Amniotic epithelial cell (primary cell): ENCODE measurements around the gene TMEM25.
"Not testable (repeated sequence)": the region's sequence is repeated elsewhere in the genome, so short reads cannot be mapped to it uniquely, and the experiment has no call there.

Experiments used
- DNase-seq: peaks from one replicate; pipeline ENCODE4 v3.0.0-alpha.2; 2010; ENCODE audit warnings: low read depth

Gene TMEM25

DNA sequence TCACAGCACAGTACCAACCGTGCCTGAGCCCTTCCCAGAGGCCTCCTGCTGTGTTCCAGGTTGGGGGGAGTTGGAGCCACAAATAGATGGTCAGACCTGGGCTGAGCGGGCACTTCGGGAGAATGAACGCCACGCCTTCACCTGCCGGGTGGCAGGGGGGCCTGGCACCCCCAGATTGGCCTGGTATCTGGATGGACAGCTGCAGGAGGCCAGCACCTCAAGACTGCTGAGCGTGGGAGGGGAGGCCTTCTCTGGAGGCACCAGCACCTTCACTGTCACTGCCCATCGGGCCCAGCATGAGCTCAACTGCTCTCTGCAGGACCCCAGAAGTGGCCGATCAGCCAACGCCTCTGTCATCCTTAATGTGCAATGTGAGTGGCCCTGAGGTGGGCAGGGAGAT, 1.1 kb downstream of the TMEM25 start:
- DNase-seq: no peak

DNA sequence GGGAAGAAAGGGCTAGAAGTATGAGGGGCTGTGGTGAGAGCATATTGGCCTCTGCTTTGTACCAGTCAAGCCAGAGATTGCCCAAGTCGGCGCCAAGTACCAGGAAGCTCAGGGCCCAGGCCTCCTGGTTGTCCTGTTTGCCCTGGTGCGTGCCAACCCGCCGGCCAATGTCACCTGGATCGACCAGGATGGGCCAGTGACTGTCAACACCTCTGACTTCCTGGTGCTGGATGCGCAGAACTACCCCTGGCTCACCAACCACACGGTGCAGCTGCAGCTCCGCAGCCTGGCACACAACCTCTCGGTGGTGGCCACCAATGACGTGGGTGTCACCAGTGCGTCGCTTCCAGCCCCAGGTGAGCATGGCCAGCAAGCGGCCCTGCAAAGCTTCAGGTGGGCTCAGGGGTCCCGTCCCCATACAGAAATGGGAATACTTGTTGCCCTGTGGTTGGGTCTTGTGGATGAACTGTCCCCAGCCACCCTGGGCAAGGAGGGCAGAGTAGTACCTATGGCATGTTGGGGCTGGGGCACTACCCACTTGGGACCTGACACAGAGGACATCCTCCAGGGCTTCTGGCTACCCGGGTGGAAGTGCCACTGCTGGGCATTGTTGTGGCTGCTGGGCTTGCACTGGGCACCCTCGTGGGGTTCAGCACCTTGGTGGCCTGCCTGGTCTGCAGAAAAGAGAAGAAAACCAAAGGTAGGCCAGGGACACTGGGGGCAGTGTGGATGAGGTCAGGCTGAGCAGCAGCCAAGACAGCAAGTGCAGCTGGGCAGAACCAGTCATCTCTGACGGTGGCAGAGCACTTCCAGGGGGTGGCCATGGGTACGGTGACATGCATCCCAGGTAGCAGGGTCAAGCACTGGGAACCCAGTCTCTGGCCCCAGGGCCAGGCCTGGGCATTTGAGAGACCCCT, 2.1 kb downstream of the TMEM25 start:
- no peak for DNase-seq

DNA sequence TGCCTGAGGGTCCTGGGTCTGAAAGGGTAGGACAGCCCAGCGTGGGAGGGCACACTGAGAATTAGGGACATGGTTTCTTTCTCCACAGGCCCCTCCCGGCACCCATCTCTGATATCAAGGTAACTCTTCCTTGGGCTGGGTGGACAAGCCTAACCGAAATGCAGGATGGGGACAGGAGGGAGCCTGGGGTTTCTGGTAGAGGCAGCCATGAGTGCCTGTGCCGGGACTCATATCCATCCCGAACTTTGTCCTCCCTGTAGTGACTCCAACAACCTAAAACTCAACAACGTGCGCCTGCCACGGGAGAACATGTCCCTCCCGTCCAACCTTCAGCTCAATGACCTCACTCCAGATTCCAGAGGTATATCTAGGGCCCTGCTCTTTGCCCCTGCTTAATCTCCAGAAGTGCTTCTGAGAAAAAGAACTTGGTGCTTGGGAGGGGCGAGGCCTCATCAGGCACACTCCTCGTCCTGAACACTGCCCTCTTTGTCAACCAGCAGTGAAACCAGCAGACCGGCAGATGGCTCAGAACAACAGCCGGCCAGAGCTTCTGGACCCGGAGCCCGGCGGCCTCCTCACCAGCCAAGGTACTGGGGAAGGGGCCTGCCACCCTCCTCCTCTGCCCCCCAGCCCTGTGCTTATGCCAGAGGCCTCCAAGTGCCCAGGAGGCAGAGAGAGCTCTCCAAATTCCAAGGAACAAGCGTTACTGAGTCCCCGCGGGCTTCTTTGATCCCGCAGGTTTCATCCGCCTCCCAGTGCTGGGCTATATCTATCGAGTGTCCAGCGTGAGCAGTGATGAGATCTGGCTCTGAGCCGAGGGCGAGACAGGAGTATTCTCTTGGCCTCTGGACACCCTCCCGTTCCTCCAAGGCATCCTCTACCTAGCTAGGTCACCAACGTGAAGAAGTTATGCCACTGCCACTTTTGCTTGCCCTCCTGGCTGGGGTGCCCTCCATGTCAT, 3.1 kb downstream of the TMEM25 start:
- no peak for DNase-seq

DNA sequence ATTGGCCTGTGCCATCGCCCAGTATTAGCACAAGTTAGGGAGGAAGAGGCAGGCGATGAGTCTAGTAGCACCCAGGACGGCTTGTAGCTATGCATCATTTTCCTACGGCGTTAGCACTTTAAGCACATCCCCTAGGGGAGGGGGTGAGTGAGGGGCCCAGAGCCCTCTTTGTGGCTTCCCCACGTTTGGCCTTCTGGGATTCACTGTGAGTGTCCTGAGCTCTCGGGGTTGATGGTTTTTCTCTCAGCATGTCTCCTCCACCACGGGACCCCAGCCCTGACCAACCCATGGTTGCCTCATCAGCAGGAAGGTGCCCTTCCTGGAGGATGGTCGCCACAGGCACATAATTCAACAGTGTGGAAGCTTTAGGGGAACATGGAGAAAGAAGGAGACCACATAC, 4.3 kb downstream of the TMEM25 start:
- DNase-seq: no peak

DNA sequence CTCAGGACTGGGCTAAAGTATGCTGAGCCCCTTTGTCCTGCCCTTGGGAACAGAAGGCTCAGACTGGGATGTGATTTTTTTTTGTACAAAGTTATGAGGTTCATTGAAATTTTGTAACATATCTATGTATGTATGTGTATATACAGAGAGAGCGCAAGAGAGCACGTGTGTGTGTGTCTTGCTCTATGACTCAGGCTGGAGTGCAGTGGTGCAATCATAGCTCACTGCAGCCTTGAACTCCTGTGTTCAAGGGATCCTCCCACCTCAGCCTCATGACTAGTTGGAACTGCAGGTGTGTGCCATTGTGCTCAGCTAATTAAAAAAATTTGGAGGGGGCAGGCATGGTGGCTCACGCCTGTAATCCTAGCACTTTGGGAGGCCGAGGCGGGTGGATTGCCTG, 5.7 kb downstream of the TMEM25 start:
- DNase-seq: peak; percentile 61

DNA sequence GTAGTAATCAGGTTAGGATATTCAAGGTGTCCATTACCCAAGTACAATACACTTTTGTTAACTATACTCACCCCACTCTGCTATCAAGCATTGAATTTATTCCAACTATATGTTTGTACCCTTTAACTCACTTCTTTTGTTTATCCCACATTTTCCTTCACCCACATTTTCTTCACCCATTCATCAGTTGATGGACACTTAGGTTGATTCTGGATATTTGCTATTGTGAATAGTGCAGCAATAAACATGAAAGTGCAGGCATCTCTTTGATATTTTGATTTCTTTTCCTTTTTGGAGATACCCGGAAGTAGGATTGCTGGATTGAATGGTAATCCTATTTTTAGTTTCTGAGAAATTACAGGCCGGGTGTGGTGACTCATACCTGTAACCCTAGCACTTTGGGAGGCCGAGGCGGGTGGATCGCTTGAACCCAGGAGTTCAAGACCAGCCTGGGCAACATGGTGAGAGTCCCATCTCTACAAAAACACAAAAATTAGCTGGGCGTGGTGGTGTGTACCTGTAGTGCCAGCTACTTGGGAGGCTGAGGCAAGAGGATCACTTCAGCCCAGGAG, 6.5 kb downstream of the TMEM25 start:
- DNase-seq: no peak

DNA sequence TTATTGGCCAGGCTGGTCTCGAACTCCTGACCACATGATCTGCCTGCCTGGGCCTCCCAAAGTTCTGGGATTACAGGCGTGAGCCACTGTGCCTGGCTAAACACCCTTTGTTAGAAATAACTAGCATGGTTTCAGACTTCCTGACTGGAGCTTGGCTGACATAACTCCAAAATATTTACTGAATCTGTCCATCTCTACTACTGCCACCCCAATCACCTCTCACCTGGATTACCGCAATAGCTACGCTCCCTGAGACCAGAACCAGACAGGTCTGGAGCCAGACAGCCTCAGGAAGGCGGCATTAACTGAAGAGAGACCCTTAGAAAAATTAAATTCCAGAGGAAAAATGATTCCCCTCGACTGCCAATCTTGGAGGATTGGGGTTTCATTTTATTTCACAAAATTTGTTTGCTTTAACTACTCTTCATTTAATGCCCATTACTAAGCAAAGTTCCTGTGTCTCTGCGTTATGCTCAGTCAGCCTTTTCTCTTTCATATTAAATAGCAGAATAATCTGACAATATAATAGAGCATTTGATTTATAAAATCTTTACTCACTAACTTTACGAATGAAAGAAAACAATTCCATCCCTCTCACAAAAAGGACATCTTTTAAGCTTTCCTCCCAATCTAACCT, 13.1 kb downstream of the TMEM25 start:
- no peak for DNase-seq

DNA sequence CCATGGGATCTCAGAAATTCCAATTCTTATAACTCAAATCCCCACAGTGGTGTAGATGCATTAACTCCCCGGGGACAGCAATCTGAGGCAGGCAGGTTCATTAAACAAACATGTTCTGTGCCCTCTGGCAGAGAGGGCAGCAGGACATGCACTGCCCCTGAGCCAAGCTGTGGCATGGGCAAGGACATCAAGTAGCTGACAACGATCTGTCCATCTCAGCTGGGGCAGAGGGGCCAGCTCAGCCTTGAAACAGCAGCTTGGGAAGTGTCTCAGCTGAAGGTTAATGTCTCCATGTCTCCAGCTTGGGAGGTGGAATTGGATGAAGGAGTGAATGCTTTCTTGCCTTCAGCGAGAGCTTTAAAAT, 13.6 kb downstream of the TMEM25 start:
- DNase-seq: no peak

DNA sequence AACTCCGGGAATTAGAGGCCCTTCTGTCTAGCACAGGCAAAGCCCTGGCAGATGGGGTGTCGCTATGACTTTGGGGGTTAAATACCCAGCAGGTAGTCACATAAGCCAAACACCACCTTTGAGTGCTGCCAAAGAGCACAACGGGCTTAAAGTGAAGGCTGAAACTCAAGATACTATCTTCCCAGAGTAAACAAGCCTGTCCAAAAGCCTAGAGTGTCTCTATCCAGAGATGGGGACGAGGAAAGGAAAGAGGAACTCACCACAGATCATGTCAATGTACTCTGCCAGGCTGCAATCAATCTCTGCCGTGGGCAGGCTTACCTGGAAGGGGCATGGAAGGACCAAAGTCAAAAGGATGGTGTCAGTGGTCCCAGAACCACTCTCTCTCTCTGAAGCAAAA, 14.5 kb downstream of the TMEM25 start:
- DNase-seq: no peak

DNA sequence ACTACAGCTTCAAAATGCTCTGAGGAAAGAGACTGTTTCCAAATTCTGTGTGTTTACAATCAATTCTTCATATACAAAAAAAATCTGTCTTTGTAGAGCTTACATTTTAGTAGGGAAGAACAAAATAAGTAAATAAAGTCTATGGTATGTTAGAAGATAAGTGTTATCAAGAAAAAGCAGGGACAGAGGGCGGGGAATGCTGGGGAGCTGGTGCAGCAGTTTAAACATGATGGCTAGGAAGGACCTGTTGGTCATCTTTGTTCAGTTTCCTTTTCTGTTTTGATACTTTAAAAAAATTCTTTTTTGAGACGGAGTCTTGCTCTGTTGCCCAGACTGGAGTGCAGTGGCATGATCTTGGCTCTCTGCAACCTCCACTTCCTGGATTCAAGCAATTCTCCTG, 16.1 kb downstream of the TMEM25 start:
- DNase-seq: no peak

DNA sequence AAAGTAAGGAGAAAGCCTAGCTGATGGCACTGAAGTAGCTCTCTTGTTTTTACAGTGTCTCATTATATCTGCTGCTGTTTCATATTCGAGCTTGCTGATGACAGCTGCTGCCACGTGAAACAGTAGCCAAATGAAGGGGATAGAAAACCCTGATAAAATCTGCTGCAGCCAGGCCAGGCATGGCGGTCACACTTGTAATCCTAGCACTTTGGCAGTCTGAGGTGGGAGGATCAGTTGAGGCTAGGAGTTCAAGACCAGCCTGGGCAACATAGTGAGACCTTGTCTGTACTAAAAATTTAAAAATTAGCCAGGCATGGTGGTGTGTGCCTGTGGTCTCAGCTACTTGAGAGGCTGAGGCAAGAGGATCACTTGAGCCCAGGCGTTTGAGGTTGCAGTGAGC, 21.3 kb downstream of the TMEM25 start:
- no peak for DNase-seq

DNA sequence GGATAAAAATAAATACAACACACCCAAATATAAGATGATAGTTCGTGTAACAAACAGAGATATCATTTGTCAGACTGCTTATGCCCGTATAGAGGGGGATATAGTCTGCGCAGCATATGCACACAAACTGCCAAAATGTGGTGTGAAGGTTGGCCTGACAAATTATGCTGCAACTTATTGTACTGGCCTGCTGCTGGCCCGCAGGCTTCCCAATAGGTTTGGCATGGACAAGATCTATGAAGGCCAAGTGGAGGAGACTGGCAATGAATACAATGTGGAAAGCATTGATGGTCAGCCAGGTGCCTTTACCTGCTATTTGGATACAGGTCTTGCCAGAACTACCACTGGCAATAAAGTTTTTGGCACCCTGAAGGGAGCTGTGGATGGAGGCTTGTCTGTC, 29.8 kb downstream of the TMEM25 start:
- no peak for DNase-seq

DNA sequence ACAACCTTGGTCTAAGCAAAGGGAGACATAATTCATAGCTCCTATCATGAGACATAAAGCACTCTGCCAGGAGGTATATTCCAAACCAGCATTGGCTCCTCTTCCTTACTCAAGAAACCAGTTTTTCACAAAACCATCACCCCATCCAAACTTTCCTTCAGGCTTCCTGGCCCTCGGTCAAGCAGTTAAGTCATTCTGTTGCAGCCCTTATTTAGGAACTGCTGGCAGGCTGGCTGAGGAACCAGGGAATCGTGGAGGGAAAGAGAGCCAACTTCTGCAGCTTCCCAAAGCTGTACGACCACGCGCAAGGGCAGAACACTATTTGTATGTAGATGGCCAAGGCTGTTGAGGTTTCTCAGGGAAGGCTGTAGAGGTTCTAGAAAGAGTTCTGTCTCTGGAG, 34.1 kb downstream of the TMEM25 start:
- DNase-seq: no peak

DNA sequence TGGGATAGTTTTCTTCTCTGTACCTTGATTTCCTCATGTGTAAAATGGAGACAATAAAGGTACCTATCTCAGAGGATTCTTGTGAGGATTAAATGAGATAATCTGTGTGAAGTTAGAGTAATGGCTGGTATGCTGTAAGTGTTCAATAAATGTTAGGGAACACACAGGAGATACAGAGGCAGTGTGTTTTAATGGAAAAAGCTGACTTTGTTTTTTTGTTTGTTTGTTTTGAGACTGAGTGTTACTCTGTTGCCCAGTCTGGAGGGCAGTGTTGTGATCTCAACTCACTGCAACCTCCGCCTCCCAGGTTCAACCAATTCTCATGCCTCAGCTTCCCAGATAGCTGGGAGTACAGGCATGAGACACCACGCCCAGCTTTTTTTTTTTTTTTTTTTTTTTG, 38.7 kb downstream of the TMEM25 start:
- no peak for DNase-seq

DNA sequence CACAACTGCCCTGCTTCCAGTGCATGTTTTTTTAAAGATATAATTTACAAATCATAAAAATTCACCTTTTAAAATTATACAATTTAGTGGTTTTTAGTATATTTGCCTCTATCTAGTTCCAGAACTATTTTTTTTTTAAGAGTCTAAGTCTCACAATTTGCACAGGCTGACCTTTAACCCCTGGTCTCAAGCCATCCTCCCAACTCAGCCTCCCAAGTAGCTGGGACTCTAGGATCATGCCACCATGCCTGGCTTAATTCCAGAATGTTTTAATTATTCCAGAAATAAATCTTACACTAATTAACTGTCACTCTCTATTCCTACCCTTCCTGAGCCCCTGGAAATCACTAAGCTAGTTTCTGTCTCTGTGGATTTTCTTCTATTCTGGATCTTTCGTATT, 39.8 kb downstream of the TMEM25 start:
- DNase-seq: no peak

DNA sequence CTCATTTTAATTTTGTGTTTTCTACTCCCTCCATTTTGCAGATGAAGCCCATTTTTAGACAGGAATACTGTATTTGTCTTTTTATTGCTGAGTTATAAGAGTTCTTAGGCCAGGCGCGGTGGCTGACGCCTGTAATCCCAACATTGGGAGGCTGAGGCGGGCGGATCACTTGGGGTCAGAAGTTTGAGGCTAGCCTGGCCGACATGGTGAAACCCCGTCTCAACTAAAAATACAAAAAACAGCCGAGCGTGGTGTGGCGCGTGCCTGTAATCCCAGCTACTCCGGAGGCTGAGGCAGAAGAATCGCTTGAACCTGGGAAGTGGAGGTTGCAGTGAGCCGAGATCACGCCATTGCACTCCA, 40.7 kb downstream of the TMEM25 start:
- peak; percentile 25 for DNase-seq

DNA sequence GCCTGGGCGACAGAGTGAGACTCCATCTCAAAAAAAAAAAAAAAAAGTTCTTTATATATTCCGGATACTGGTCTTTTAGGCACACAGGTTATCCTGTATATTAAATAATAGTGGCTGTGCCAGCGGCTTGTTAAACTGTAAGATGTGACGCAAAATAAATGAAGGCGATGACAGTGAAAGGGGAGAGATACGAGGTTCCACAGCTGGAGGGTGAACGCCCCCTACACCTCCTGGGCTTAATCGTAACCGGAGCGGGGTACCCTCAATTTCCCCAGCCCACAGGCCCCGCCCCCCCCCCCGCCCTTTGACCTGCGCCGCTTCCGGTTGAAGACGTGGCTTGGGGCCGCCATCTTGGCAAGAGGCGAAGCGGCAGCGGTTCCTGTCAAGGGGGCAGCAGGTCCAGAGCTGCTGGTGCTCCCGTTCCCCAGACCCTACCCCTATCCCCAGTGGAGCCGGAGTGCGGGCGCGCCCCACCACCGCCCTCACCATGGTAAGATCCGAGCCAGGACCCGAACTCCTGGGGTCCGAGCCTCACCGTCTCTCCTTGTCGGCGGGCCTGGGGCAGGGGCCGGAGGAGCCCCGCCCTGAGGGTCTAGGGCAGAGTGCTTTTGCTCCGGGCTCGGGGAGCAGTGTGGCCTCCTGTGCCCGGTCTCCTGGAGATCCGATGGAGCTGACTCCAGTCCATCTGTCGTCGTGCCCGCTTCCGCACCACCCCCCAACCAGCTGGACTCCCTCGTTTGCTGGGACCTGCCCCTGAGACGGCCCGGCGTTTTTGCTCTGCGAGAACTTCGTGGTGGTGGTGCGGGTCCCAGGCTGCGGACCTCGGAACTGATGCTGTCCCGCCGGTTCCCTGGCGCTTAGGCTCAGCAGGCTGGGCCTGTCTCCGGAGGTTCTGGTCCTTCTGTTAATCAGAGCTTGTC, 41.3 kb downstream of the TMEM25 start, which contains the start of gene ARCN1:
TSS of gene ARCN1 (plus strand) at position 349 of the 920 bp plus-strand sequence. CDS start at position 488, 139 bp downstream.
- peak; percentile 63 for DNase-seq

DNA sequence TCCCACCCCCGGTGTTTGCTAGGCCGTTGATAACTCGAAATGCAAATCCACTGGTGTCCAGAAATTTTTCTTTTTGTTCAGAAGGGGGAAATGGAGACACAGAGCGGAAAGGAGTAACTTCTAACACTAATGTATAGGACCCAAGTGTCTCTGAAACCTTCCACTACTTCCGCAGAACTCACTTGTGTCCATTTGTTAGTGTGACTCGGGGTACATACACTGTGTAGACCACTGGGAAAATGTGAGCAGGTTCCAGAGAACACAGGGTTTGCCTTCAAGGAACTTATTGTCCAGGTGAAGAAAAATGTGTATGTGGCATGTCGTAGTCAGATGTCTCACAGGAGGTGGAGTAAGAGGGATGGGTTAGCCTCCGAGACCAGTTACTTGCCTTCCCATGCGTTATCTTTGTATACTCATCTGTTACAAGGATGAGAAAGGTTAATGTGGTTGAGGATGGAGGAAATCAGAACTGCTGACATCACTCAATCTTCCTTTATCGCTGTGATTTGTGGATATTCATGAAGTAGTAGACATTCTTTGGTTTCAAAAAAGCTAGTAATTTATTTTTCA, 42.1 kb downstream of the TMEM25 start:
- DNase-seq: peak; percentile 80

DNA sequence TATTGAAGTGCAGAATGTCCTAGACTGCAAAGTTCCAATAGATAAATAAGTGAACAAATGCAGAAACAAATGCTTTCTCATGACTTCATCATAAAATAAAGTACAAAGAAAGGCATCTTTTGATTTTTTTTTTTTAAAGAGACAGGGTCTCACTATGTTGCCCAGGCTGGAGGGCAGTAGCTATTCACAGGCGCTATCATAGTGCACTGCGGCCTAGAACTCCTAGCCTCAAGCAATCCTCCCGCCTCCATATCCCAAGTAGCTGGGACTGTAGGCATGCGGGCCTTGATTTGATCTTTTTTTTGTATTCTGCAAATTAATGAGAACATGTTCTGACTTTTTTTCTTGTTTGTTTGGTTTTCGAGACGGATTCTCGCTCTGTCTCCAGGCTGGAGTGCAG, 43.6 kb downstream of the TMEM25 start:
- DNase-seq: no peak

DNA sequence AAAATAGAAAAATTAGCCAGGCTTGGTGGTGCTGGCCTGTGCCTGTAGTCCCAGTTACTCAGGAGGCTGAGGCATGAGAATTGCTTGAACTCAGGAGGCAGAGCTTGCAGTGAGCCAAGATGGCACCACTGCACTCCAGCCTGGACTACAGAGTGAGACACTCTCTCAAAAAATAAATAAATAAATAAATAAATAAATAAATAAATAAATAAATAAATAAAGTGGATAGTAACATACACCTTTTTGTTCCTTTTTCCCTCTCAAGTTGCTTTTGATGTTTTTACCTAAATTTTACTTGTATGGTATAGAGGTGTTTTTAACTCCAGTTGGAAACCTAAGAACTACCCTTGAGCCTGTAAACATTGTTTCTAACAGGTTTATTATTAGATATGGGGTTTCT, 47.0 kb downstream of the TMEM25 start:
- DNase-seq: not testable (repeated sequence)

DNA sequence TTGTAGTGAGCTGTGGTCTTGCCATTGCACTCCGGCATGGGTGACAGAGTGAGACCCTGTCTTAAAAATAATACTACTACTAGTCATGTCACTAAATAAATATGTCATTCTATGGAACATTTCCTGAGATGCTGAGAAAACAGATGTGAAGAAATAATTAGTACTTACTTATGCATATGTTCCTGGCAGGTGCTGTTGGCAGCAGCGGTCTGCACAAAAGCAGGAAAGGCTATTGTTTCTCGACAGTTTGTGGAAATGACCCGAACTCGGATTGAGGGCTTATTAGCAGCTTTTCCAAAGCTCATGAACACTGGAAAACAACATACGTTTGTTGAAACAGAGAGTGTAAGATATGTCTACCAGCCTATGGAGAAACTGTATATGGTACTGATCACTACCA, 50.1 kb downstream of the TMEM25 start:
- DNase-seq: no peak
